ENCODE measurements around the gene DECR2.
"Not testable (repeated sequence)": the region's sequence is repeated elsewhere in the genome, so short reads cannot be mapped to it uniquely, and the experiment has no call there.

Gene DECR2

DNA sequence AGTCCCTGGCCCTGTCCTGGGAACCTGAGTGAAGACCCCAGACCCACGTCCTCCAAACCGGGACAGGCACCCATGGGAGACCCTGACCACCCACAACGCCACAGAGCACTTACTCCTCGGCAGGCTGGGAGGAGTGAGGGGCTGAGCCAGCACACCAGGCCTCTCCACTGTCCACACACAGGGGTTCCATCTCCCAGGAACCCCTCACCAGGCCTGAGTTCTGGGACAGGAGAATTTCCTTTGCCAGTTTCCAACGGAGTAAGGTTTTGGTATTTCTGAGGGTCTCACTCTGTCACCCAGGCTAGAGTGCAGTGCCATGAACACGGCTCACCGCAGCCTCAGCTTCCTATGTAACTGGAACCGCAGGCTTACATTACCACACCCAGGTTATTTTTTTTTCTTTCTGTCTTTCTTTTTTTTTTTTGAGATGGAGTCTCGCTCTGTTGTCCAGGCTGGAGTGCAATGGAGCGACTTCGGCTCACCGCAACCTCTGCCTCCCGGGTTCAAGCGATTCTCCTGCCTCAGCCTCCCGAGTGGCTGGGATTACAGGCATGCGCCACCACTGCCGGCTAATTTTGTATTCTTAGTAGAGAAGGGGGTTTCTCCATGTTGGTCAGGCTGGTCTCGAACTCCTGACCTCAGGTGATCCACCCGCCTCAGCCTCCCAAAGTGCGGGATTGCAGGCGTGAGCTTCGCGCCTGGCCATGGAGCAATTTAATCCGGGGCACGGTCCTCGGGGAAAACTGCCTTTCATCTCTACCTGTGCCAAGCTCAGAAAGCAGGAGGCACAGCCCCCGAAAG, 21.5 kb upstream of the DECR2 start:
- DNase-seq: no peak

DNA sequence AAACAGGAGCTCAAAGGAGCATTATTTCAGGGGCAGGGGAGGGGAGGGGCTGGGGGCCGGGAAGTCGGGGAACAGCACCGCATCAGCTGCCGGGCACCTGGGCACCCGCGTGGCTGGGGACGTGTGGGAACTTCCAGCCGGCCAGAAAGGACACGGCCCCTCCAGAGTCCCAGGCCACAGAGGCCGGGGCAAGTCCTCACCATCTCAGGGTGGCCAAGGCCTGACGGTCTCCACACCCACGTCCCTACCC, 21.0 kb upstream of the DECR2 start:
- DNase-seq: no peak

DNA sequence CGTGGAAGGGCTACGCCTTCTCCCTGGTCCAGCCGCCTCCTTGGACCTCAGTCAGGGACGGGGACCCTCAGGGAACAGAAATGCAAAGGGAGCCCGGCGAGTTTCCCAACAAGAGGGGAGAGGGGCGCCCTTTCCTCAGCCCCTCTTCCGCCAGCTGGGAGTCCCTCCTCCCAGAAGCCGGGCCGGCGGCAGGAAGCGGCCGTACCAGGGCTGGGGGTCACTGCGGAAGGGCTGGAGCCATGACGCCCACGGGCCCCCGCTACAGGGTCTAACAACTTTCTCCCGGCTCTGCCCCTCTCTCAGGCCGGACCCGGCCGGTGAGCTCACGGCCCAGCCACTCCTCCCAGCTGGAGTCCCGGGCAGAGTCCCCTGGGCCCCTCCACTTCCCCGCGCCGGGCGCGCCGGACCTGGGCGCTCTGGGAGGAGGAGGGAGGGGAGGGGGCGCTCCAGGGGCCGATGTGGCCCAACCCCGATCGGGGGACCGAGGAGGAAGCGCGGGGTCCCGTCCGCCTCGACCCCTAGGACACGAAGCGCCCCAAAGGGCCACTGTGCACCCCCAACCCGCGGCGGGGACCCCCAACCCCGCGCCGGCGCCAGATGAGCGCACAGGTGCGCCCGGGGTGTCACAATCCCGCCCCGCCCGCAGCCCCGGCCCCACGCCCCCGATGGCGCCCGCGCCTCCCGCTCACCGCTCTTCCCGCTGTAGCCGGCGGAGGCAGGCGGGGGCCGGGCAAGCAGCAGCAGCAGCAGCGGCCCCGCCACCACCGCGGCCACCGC, 20.5 kb upstream of the DECR2 start:
- no peak for DNase-seq

DNA sequence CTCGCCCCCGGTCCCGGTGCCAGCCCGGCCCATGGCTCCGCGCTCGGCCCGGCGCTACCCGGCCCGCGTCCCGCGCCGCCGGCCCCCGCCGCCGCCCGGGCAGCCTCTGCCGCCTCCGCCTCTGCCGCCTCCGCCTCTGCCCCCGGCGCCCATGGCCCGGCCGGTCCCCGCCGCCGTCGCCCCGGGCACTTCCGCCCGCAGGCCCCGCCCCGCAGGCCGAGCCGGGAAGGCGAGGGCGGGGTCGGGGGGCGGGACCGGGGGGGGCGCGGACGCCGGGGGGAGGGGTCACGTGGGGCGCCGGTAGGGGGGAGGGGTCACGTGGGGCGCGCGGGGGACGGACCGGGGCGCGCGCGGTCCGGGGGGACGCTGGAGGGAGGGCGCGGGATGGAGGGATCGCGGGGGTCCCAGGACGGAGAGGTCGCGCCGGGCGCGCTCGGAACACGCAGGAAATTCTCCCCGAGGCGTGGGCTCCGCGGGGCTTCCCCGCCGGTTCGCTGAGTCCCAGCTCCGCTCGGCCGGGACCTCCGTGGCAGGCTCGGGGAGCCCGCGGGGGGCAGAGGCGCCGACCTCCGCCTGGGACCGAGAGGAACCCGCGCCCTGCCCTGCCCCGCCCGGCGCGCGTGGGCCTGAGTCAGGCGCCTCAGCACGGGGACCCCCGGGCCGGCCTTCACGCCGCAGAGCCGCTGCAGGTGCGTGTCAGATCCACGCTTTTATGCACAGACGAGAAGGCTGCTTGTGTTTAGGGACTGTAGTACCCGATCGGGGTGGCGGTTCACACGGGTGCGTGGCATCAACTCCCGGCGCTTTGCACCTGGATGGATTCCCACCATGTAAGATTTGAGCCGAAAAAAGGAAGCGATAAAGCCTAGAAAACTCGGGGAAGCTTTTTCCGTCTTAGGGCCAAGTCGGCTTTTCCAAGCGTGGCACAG, 19.6 kb upstream of the DECR2 start, which contains the start of gene PGAP6:
Gene PGAP6 (minus strand): TSS at position 190 of the 929 bp plus-strand sequence. CDS start 157 bp downstream, at position 33.
- peak; percentile 52 to 62 for DNase-seq

- DNase-seq: no peak
These were observed 18.2 kb upstream of the DECR2 start for GRCh38 chr16:383326-384051.

DNA sequence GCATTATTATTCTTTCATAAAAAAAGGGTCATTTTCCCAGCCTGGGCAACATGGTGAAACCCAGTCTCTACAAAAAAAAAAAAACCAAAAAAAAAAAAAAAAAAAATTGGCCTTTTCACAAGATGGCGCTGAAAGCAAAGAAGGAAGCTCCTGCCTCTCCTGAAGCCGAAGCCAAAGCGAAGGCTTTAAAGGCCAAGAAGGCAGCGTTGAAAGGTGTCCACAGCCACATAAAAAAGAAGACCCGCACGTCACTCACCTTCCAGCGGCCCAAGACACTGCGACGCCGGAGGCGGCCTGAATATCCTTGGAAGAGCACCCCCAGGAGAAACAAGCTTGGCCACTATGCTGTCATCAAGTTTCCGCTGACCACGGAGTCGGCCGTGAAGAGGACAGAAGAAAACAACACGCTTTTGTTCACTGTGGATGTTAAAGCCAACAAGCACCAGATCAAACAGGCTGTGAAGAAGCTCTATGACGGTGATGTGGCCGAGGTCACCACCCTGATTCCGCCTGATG, 15.0 kb upstream of the DECR2 start:
- DNase-seq: no peak

DNA sequence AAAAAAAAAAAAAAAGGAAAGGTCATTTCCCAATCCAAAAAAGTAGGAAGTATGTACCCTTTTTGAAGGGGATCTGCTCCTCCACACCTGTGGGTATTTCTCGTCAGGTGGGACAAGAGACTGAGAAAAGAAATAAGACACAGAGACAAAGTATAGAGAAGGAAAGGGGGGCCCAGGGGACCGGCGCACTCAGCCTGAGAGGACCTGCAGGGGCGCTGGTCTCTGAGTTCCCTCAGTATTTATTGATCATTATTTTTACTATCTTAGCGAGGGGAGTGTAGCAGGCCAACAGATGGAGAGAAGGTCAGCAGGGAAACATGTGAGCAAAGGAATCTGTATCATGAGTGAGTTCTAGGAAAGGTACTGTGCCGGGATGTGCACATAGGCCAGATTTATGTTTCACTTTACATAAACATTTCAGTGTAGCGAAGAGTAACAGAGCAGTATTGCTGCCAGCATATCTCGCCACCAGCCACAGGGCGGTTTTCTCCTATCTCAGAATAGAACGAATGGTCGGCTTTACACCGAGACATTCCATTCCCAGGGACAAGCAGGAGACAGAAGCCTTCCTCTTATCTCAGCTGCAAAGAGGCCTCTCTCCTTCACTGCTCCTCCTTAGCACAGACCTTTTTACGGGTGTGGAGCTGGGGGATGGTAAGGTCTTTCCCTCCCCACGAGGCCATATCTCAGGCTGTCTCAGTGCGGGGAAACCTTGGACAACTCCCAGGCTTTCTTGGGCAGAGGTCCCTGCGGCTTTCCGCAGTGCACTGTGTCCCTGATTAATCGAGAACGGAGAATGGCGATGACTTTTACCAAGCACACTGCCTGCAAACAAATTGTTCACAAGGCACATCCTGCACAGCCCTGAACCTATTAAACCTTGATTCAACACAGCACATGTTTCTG, 13.7 kb upstream of the DECR2 start:
- DNase-seq: not testable (repeated sequence)

GRCh38 chr16:389352-389751, 12.3 kb upstream of the DECR2 start:
- no peak for DNase-seq

GRCh38 chr16:391885-392335, 9.8 kb upstream of the DECR2 start:
- DNase-seq: peak; percentile 78 to 81

DNA sequence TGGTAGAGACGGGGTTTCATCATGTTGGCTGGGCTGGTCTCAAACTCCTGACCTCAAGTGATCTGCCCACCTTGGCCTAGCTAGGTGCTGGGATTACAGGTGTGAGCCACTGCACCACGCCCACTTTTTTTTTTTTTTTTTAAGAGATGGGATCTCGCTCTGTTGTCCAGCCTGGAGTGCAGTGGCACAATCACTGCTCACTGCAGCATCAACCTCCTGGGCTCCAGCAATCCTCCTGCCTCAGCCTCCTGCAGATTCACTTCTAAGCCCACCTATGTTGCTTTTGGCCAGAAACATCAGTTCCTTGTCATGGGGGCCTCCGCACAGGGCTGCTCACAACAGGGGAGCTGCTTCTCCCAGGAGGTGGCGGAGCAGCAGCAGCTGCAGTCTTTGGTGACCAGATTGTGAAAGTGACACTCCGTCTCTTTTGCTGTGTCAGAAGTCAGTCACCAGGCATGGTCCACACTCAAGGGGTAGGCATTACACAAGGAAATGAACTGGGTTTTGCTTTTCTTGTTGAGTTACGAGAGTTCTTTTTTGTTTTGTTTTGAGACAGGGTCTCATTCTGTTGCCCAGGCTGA, 9.1 kb upstream of the DECR2 start:
- no peak for DNase-seq

DNA sequence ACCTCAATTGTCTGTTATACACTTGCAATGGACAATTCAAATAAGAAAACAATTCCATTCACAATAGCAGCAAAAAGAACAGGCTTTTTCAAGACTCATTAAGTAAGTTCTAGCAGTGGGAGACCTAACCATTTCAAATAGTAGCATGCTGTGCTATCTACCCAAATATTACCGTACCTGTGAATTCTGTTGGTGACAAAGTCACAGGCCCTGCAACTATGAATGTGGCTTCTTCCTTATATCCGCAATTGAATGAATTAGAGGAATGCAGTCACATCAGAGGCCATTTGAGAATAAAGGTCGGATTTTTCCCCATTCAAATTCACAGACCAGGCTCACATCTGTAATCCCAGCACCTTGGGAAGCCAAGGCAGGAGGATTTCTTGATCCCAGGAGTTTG, 5.5 kb upstream of the DECR2 start:
- DNase-seq: no peak

- DNase-seq: no peak
These were observed 5.1 kb upstream of the DECR2 start for GRCh38 chr16:396605-397004.

DNA sequence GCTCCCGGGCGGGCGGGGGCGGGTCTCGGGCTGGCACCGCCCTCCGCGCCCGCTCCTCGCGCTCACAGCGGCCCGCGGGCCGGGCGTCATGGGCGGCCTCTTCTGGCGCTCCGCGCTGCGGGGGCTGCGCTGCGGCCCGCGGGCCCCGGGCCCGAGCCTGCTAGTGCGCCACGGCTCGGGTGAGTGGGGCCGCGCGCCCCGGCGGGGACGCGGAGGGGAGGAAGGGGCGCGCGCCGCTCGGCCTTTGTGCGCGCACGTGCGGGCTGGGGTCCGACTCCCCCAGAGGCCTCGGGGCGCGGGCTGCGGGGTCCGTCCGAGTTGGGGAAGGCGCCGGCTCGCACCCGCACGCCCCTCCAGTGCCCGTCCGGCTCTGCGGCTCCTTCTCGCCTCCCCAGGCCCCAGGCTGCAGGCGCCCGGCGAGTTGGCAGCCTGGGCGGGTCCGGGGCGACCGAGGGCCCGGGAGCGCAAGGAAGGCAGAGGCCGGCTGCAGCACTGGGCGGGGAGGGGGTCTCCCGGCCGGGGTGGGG, 4.5 kb upstream of the DECR2 start, which contains the start of gene NME4:
Gene NME4 (plus strand): TSS at position 65 of the 527 bp plus-strand sequence. CDS start 24 bp downstream, at position 89.
- no peak for DNase-seq

DNA sequence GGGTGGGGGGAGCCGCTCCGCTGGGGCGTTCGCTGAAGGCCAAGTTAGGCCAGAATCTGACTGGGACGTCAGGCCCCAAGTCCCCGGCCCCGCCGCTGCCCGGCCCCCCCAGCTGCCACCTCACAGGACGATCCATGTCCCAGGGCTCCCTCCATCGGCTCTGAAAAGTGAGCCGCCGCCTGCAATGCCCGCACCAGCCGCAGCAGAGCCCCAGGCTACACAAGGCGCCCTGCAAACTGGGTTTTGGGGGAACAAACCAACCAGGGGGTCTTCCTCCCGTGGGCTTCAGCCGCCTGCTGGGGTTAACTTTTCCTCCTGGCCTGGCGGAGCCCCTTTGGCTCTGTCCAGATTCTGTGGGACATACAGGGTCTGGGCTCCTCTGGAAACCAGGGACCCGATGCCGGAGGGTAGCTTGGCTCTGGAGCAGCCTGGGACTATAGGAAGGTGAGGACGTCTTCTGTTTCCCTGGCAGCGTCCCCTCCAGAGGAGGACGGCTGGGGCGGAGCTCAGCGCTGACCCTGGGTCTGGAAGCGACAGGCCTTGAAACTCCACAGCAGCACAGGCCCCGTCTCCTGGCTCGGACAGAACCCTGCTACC, 3.9 kb upstream of the DECR2 start:
- DNase-seq: no peak

DNA sequence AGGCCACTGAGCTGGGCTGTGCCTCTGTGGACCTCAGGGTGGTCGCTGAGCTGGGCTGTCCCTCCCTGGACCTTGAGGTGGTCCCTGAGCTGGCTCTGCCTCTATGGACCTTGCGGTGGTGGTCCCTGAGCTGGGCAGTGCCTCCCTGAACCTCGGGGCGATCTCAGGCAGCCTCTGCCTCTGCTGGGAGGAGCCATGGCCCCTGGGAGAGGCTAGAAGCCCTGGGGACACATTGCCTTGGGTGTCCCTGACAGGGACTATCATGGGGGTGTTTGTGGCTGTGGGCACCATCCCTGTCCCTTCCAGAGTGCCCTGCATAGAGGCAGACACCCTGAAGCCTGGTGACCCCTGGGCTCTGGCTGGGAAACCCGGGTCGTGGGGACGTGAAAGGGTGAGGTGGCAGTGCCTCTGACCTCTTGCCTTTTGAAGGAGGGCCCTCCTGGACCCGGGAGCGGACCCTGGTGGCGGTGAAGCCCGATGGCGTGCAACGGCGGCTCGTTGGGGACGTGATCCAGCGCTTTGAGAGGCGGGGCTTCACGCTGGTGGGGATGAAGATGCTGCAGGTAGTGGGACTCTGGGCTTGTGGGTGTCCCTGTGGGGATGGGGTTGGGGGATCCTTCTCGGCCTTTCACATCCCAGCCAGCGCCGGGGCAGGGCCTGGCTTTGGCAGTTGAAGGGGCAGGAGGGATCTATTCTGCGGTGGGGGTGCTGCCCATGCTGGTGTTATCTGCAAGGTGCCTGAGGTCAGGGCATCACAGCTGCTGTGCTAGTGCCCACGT, 2.9 kb upstream of the DECR2 start:
- no peak for DNase-seq

DNA sequence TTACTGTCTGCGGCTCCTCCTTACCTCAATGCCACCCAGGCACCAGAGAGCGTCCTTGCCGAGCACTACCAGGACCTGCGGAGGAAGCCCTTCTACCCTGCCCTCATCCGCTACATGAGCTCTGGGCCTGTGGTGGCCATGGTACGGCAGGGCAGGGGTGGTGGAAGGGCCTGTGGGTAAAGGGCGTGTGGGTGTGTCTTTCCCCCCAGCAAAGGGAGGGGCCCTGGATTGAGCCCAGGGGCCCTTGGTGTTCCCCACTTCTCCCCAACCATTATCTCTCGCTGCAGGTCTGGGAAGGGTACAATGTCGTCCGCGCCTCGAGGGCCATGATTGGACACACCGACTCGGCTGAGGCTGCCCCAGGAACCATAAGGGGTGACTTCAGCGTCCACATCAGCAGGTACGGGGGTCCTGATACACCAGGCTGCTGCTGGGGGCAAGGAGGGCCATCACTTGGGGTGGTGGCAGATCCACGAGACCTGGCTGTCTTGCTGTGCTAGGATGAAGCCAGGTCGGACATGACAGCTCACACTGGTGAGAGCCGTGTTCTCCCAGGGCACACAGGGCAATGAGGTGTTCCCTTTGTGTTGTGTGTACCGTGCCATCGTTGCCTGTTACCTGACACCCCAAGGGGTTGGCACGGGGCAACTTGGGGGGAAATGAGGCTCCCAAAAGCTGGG, 2.2 kb upstream of the DECR2 start:
- DNase-seq: no peak

DNA sequence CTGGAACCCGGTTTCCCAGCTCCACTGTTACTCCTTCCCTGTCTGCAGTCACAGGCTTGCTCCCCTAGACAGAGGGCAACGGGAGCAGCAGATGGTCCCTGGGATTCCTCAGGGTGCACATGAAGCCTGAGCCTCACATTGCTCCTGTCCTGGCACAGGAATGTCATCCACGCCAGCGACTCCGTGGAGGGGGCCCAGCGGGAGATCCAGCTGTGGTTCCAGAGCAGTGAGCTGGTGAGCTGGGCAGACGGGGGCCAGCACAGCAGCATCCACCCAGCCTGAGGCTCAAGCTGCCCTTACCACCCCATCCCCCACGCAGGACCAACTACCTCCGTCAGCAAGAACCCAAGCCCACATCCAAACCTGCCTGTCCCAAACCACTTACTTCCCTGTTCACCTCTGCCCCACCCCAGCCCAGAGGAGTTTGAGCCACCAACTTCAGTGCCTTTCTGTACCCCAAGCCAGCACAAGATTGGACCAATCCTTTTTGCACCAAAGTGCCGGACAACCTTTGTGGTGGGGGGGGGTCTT, 1.6 kb upstream of the DECR2 start:
- no peak for DNase-seq

GRCh38 chr16:404971-405486, 3.3 kb downstream of the DECR2 start:
- no peak for DNase-seq

Measured in stimulated activated CD4-positive, alpha-beta T cell treated with anti-CD3 and anti-CD28 coated beads, Interleukin-2, amount 100 ng/mL, for 48 hours (primary cell).